ENCODE measurements around the gene NFYC. TPM values are rescaled to one million over a fixed set of nuclear protein-coding genes. Genes with fewer than 3 reads are reported as not detected.

The NFYC gene
- total RNA-seq, 1 experiment from 2014 or later = 46.5 TPM

- Mint-ChIP-seq H3K27me3 (ENCODE audit: low read depth) (no peaks in the 10 kb centered on the region), H3K4me3 (peak overlapping the region; percentile 91), H3K27ac (peak overlapping the region; percentile 98), H3K9me3 (no peaks in the 10 kb centered on the region), H3K36me3 (peaks cover 12% of the 10 kb centered on the region), H3K4me1 (peaks cover 49% of the 10 kb centered on the region)
- no peak for TF ChIP-seq AR (CRISPR knock-in tag; IDR thresholded peaks at IDR 0.05)
- TF ChIP-seq NFATC4 (CRISPR knock-in tag; IDR thresholded peaks at IDR 0.05) = 0 out of 2 replicates have a peak, but pooled peaks have one; percentile 37
- POLR2A ChIA-PET = interaction anchor here (0.7 to 2.9 kb wide), 20 partner anchors 9 to 289 kb away, joined by 3 to 39 read pairs (median 3); partner anchors contain the start of gene RIMS3
- ATAC-seq = no peak
- DNase-seq (ENCODE audit: low spot score) = no peak
- CTCF ChIA-PET = interaction anchor here (0.6 to 2.0 kb wide), 22 partner anchors 10 to 262 kb away, joined by 3 to 13 read pairs (median 4); partner anchors contain the start of gene RIMS3
Observed at GRCh38 chr1:40690771-40691537, 550 bp upstream of the NFYC start.

- CTCF ChIA-PET = interaction anchor here (1.4 to 2.0 kb wide), 4 partner anchors 12 to 67 kb away, joined by 4 to 13 read pairs (median 8); no protein-coding TSS in a partner anchor
- DNase-seq (ENCODE audit: low spot score) (no peak), ATAC-seq (peak; percentile 7)
- TF ChIP-seq E2F4 (CRISPR knock-in tag; IDR thresholded peaks at IDR 0.05; ENCODE audit: borderline replicate concordance, low read depth) = no peak
- peak; percentile 47; the same call in 1 of the 2 replicates for TF ChIP-seq USF1 (CRISPR knock-in tag; IDR thresholded peaks at IDR 0.05)
- TF ChIP-seq ZNF532 (CRISPR knock-in tag; IDR thresholded peaks at IDR 0.05; ENCODE audit: borderline replicate concordance) = 0 out of 2 replicates have a peak, but pooled peaks have one; percentile 14
- Mint-ChIP-seq H3K9me3 (no peaks in the 10 kb centered on the region), H3K27me3 (ENCODE audit: low read depth) (no peaks in the 10 kb centered on the region), H3K27ac (peak overlapping the region; percentile 98), H3K4me3 (peak overlapping the region; percentile 91), H3K36me3 (peaks cover 3% of the 10 kb centered on the region; the same call in 1 of the 2 replicates), H3K4me1 (peaks cover 63% of the 10 kb centered on the region)
- POLR2A ChIA-PET = interaction anchor here (1.6 to 2.9 kb wide), 5 partner anchors 10 to 37 kb away, joined by 4 to 39 read pairs (median 17); partner anchors contain the start of gene RIMS3
Observed at GRCh38 chr1:40692429-40692895, 958 bp downstream of the NFYC start.

- Mint-ChIP-seq H3K4me3 (peak overlapping the region; percentile 91), H3K36me3 (no peaks in the 10 kb centered on the region), H3K4me1 (peaks cover 63% of the 10 kb centered on the region), H3K27ac (peak overlapping the region; percentile 91), H3K27me3 (ENCODE audit: low read depth) (no peaks in the 10 kb centered on the region), H3K9me3 (no peaks in the 10 kb centered on the region)
- ATAC-seq = no peak
- POLR2A ChIA-PET = no interaction called here
- CTCF ChIA-PET = no interaction called here
- no peak for DNase-seq (ENCODE audit: low spot score)
- TF ChIP-seq E2F4 (CRISPR knock-in tag; IDR thresholded peaks at IDR 0.05; ENCODE audit: borderline replicate concordance, low read depth) (no peak), ZMAT4 (CRISPR knock-in tag; IDR thresholded peaks at IDR 0.05) (no peak), GRHL2 (CRISPR knock-in tag; IDR thresholded peaks at IDR 0.05; ENCODE audit: insufficient replicate concordance, severe bottlenecking) (no peak), ZNF317 (CRISPR knock-in tag; IDR thresholded peaks at IDR 0.05; ENCODE audit: borderline replicate concordance, low read depth) (no peak), ZNF232 (CRISPR knock-in tag; IDR thresholded peaks at IDR 0.05) (no peak), ZNF138 (CRISPR knock-in tag; conservative IDR thresholded peaks at IDR 0.05) (no peak), ARID4B (CRISPR knock-in tag; IDR thresholded peaks at IDR 0.05; ENCODE audit: borderline replicate concordance) (no peak), NFATC4 (CRISPR knock-in tag; IDR thresholded peaks at IDR 0.05) (no peak)
Observed at GRCh38 chr1:40693425-40693824, 1.9 kb downstream of the NFYC start.
